Tibial artery (tissue), 4 donors: ENCODE results near the gene GPS2.

Experiments used
- DNase-seq, 2 donors: peaks; one replicate each; pipeline ENCODE4 v3.0.0-alpha.2; 2019
- H3K27ac ChIP-seq, 2 donors: fragments of 200-600 bp; sonication (generic) in 1 of 2; 1 replicate in 1 of 2; 2 replicates in 1 of 2; pipeline ENCODE4 v1.5.1; 2018 to 2019; ENCODE audit warnings: mild to moderate bottlenecking in 1 of 2
- H3K27me3 ChIP-seq, 2 donors: fragments of 200-600 bp; sonication (generic) in 1 of 2; one replicate each; pipeline versions ENCODE4 v1.5.1 to v1.6.0; 2016 to 2019
- H3K36me3 ChIP-seq, 3 donors: fragments of 200-600 bp; sonication (generic) in 2 of 3; one replicate each; pipeline ENCODE4 v1.5.1; 2016 to 2019; ENCODE audit warnings: mild to moderate bottlenecking in 2 of 3
- H3K4me1 ChIP-seq, 4 donors: fragments of 200-600 bp; sonication (generic) in 2 of 4; 1 replicate in 3 of 4; 2 replicates in 1 of 4; pipeline ENCODE4 v1.5.1; 2016 to 2019
- H3K4me3 ChIP-seq, 2 donors: fragments of 200-600 bp; sonication (generic) in 1 of 2; 1 replicate in 1 of 2; 2 replicates in 1 of 2; pipeline ENCODE4 v1.5.1; 2018 to 2019; ENCODE audit warnings: mild to moderate bottlenecking in 2 of 2
- H3K9me3 ChIP-seq, 3 donors: fragments of 200-600 bp; sonication (generic) in 1 of 3; one replicate each; pipeline ENCODE4 v1.5.1; 2016 to 2019
- CTCF ChIP-seq, 2 experiments: fragments of 200-600 bp in 1 of 2; fragments of 450-650 bp in 1 of 2; IDR thresholded peaks; one replicate each; pipeline ENCODE4 v1.5.1; 2017 to 2019; ENCODE audit warnings: antibody characterized with exemption in 2 of 2, mild to moderate bottlenecking in 1 of 2, moderate library complexity in 1 of 2
- intact Hi-C: fragments of 100-400 bp; cut with DNase I; formaldehyde crosslinking; loops from one replicate; pipeline ENCODE4 v1.15.0; 2023; ENCODE audit warnings: low total_unique reads

GPS2 gene

GRCh38 chr17:7313890-7314718 lies 1.1 kb downstream of the GPS2 start:
- H3K9me3 ChIP-seq, result no peaks in the 10 kb centered on the region
- peaks cover 0 to 58% (median 43%) of the 10 kb centered on the region in 4 donors for H3K4me1 ChIP-seq
- intact Hi-C loops, result no loop called here
- H3K36me3 ChIP-seq, result peaks cover 45 to 77% (median 68%) of the 10 kb centered on the region in 3 donors
- DNase-seq, result no peak
- TF ChIP-seq CTCF (IDR thresholded peaks at IDR 0.05), result no peak
- no peaks in the 10 kb centered on the region for H3K27me3 ChIP-seq
- peak overlapping the region; percentile 77 to 78 for H3K4me3 ChIP-seq
- peak overlapping the region; percentile 89 to 92 for H3K27ac ChIP-seq

GRCh38 chr17:7313088-7313889 lies 1.9 kb downstream of the GPS2 start:
- no peaks in the 10 kb centered on the region for H3K9me3 ChIP-seq
- H3K4me3 ChIP-seq, result no peak overlapping the region
- no peak for DNase-seq
- no peak for TF ChIP-seq CTCF (IDR thresholded peaks at IDR 0.05)
- peaks cover 45 to 68% (median 60%) of the 10 kb centered on the region in 3 donors for H3K36me3 ChIP-seq
- no peaks in the 10 kb centered on the region for H3K27me3 ChIP-seq
- intact Hi-C loops, result no loop called here
- H3K27ac ChIP-seq, result no peak overlapping the region
- peaks cover 0 to 62% (median 48%) of the 10 kb centered on the region in 4 donors for H3K4me1 ChIP-seq

GRCh38 chr17:7312432-7313087 lies 2.6 kb downstream of the GPS2 start:
- intact Hi-C loops, result no loop called here
- Histone ChIP-seq H3K9me3 (no peaks in the 10 kb centered on the region), H3K4me1 (peaks cover 0 to 62% (median 48%) of the 10 kb centered on the region in 4 donors), H3K27ac (no peak overlapping the region), H3K36me3 (peaks cover 41 to 61% (median 52%) of the 10 kb centered on the region in 3 donors), H3K27me3 (no peaks in the 10 kb centered on the region), H3K4me3 (no peak overlapping the region)
- no peak for TF ChIP-seq CTCF (IDR thresholded peaks at IDR 0.05)
- no peak for DNase-seq

- Histone ChIP-seq H3K27ac (no peak overlapping the region), H3K27me3 (no peaks in the 10 kb centered on the region), H3K4me3 (no peak overlapping the region), H3K4me1 (peaks cover 0 to 63% (median 51%) of the 10 kb centered on the region in 4 donors), H3K9me3 (no peaks in the 10 kb centered on the region), H3K36me3 (peaks cover 41 to 52% (median 47%) of the 10 kb centered on the region in 3 donors)
- intact Hi-C loops, result no loop called here
- no peak for DNase-seq
- no peak for TF ChIP-seq CTCF (IDR thresholded peaks at IDR 0.05)
Observed at GRCh38 chr17:7311110-7311705, 4.0 kb downstream of the GPS2 start.

DNA sequence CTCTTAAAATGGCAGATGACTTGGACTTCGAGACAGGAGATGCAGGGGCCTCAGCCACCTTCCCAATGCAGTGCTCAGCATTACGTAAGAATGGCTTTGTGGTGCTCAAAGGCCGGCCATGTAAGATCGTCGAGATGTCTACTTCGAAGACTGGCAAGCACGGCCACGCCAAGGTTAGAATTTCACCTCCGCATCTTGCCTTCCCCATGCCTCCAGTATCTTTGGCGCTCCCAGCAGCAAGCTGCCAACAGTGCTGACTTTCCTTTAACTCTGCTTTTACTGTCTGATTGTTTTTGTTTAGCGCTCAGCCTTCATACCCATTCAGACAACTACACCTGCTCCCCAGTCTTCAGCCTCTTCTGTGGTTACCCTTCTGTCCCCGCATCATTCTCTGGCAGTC lies 5.5 kb downstream of the GPS2 start:
- H3K27ac ChIP-seq, result peak overlapping the region in 1 of 2 donors; percentile 95

More for the DNA sequence above, 5.5 kb downstream of the GPS2 start:
- H3K4me1 ChIP-seq, result peaks cover 0 to 56% (median 45%) of the 10 kb centered on the region in 4 donors
- DNase-seq, result no peak
- intact Hi-C loops, result no loop called here
- TF ChIP-seq CTCF (IDR thresholded peaks at IDR 0.05), result no peak
- peak overlapping the region in 1 of 2 donors; percentile 98 for H3K4me3 ChIP-seq
- no peaks in the 10 kb centered on the region for H3K9me3 ChIP-seq
- no peaks in the 10 kb centered on the region for H3K27me3 ChIP-seq
- H3K36me3 ChIP-seq, result peaks cover 41 to 52% (median 47%) of the 10 kb centered on the region in 3 donors
